Ovary (tissue), 3 donors: ENCODE data around the gene DNASE1L3.

Experiments used
- CTCF ChIP-seq, 3 donors: fragments of 450-650 bp in 2 of 3; fragments of 200-600 bp in 1 of 3; IDR thresholded peaks; one replicate each; pipeline versions ENCODE4 v1.5.1 to v1.8.0; 2016 to 2022; ENCODE audit warnings: antibody characterized with exemption in 3 of 3, mild to moderate bottlenecking in 1 of 3
- POLR2A ChIP-seq: fragments of 450-650 bp; IDR thresholded peaks from one replicate; pipeline ENCODE4 v1.6.1; 2017; ENCODE audit warnings: antibody characterized with exemption, mild to moderate bottlenecking, moderate library complexity
- donor health status: DM: no; HTN: no; CAD: no.

- no peak for TF ChIP-seq POLR2A
- peak; percentile 42 to 57 (median 52) for TF ChIP-seq CTCF (IDR thresholded peaks at IDR 0.05)
Observed at GRCh38 chr3:58167431-58168351, 43.1 kb downstream of the DNASE1L3 start.
